GM23338 (cell line): ENCODE results near the gene DYNLRB1. TPM values are rescaled to one million over a fixed set of nuclear protein-coding genes. Genes with fewer than 3 reads are reported as not detected.

Source experiments
- ATAC-seq: fragments of 200-7000 bp; cut with Tn5 transposase; 3 replicates; pipeline ENCODE4 v1.9.1; 2020
- DNase-seq: peaks from one replicate; pipeline ENCODE4 v3.0.0-alpha.2; 2015; ENCODE audit warnings: low spot score
- H2AFZ ChIP-seq: fragments of 200-600 bp; sonication (generic); 2 replicates; pipeline ENCODE4 v1.8.0; 2016; ENCODE audit warnings: antibody characterized with exemption, mild to moderate bottlenecking, moderate library complexity
- H3F3A ChIP-seq: fragments of 200-600 bp; sonication (generic); replicated peaks from 2 replicates; pipeline ENCODE4 v1.8.0; 2017; ENCODE audit warnings: antibody characterized with exemption, mixed run types, low read depth
- H3K27ac ChIP-seq: fragments of 200-600 bp; sonication (generic); 2 replicates; pipeline ENCODE4 v1.6.1; 2016; ENCODE audit warnings: low read depth
- H3K27me3 ChIP-seq: fragments of 200-600 bp; sonication (generic); 2 replicates; pipeline ENCODE4 v1.8.0; 2016; ENCODE audit warnings: mild to moderate bottlenecking, mixed run types, moderate library complexity; ENCODE audit not compliant: insufficient read depth
- H3K36me3 ChIP-seq: fragments of 200-600 bp; sonication (generic); 2 replicates; pipeline ENCODE4 v1.8.0; 2016; ENCODE audit warnings: mild to moderate bottlenecking; ENCODE audit not compliant: insufficient read depth
- H3K4me1 ChIP-seq: fragments of 200-600 bp; sonication (generic); 2 replicates; pipeline ENCODE4 v1.8.0; 2016; ENCODE audit warnings: mild to moderate bottlenecking, moderate library complexity; ENCODE audit not compliant: insufficient read depth
- H3K4me2 ChIP-seq: fragments of 200-600 bp; sonication (generic); 2 replicates; pipeline ENCODE4 v1.7.1; 2017; ENCODE audit warnings: mixed run types
- H3K4me3 ChIP-seq: fragments of 200-600 bp; sonication (generic); 2 replicates; pipeline ENCODE4 v1.6.1; 2016; ENCODE audit warnings: mixed run types
- H3K79me2 ChIP-seq: fragments of 200-600 bp; sonication (generic); replicated peaks from 2 replicates; pipeline ENCODE4 v1.8.0; 2017; ENCODE audit warnings: mild to moderate bottlenecking; ENCODE audit not compliant: insufficient read depth
- H3K9me2 ChIP-seq: fragments of 200-600 bp; sonication (generic); 2 replicates; pipeline ENCODE4 v1.8.0; 2017; ENCODE audit not compliant: insufficient read depth
- H4K20me1 ChIP-seq: fragments of 200-600 bp; sonication (generic); replicated peaks from 2 replicates; pipeline ENCODE4 v1.8.0; 2017; ENCODE audit warnings: mild to moderate bottlenecking; ENCODE audit not compliant: insufficient read depth
- H3K27ac Mint-ChIP-seq: 2 replicates; pipeline ENCODE4 v1.8.0; 2020; ENCODE audit warnings: inconsistent platforms, mild to moderate bottlenecking, moderate library complexity, mixed read lengths
- H3K27me3 Mint-ChIP-seq: 3 replicates; pipeline ENCODE4 v1.8.0; 2022; ENCODE audit warnings: low read depth, mild to moderate bottlenecking, moderate library complexity, mixed read lengths, inconsistent platforms; ENCODE audit not compliant: insufficient read depth, poor library complexity
- H3K36me3 Mint-ChIP-seq: 3 replicates; pipeline ENCODE4 v1.8.0; 2021; ENCODE audit warnings: low read depth, mild to moderate bottlenecking, inconsistent platforms, moderate library complexity, mixed read lengths
- H3K4me1 Mint-ChIP-seq: 3 replicates; pipeline ENCODE4 v1.8.0; 2020; ENCODE audit warnings: mild to moderate bottlenecking, inconsistent platforms, mixed read lengths
- H3K4me3 Mint-ChIP-seq: 3 replicates; pipeline ENCODE4 v1.8.0; 2021; ENCODE audit warnings: moderate library complexity, mild to moderate bottlenecking, inconsistent platforms, mixed read lengths
- H3K9me3 Mint-ChIP-seq: 3 replicates; pipeline ENCODE4 v1.8.0; 2020; ENCODE audit warnings: moderate library complexity, mild to moderate bottlenecking, inconsistent platforms, mixed read lengths
- CREB1 ChIP-seq: fragments of 250-450 bp; sonication (Bioruptor Pico); IDR thresholded peaks from 2 replicates; pipeline ENCODE4 v1.5.0; 2020; ENCODE audit warnings: low read depth, mild to moderate bottlenecking, moderate library complexity
- EZH2 ChIP-seq: fragments of 200-600 bp; sonication (generic); IDR thresholded peaks from one replicate; pipeline ENCODE4 v1.8.0; 2017; ENCODE audit warnings: antibody characterized with exemption, mild to moderate bottlenecking, low read depth; ENCODE audit not compliant: unreplicated experiment
- EZH2phosphoT487 ChIP-seq: fragments of 200-600 bp; sonication (generic); IDR thresholded peaks from one replicate; pipeline ENCODE4 v1.8.1; 2018; ENCODE audit warnings: antibody characterized with exemption; ENCODE audit not compliant: unreplicated experiment
- JUNB ChIP-seq: IDR thresholded peaks from one replicate; pipeline ENCODE4 v1.6.1; 2016; ENCODE audit warnings: antibody characterized with exemption; ENCODE audit not compliant: unreplicated experiment
- NANOG ChIP-seq: IDR thresholded peaks from 2 replicates; pipeline ENCODE4 v1.6.1; 2016; ENCODE audit warnings: antibody characterized with exemption, borderline replicate concordance
- POLR2AphosphoS5 ChIP-seq: IDR thresholded peaks from 2 replicates; pipeline ENCODE4 v1.6.1; 2016; ENCODE audit warnings: antibody characterized with exemption, low read depth
- STAT1 ChIP-seq: IDR thresholded peaks from one replicate; pipeline ENCODE4 v1.6.1; 2016; ENCODE audit warnings: antibody characterized with exemption; ENCODE audit not compliant: unreplicated experiment
- ZNF114 ChIP-seq: fragments of 250-450 bp; sonication (Bioruptor Pico); IDR thresholded peaks from 2 replicates; pipeline ENCODE4 v1.5.0; 2020; ENCODE audit warnings: mild to moderate bottlenecking, moderate library complexity
- ZNF331 ChIP-seq: fragments of 250-450 bp; sonication (Bioruptor Pico); IDR thresholded peaks from 2 replicates; pipeline ENCODE4 v1.5.0; 2020; ENCODE audit warnings: low read depth, mild to moderate bottlenecking, moderate library complexity
- polyA plus RNA-seq: library from polyadenylated mRNA; unstranded; fragments of >200 nt; fragmentation: Nextera tagmentation; extraction: Ambion mirVana; gene quantifications from 2 replicates; pipeline ENCODE4 v1.2.1, GENCODE V29; 2016
- total RNA-seq: library from RNA; depleted of rRNA; stranded (reverse); fragments of >200 nt; shearing (Covaris generic); gene quantifications from 2 replicates; pipeline ENCODE4 v1.2.3, GENCODE V29; 2014
- TF ChIP-seq, protein P1 (sequence below): fragments of 250-450 bp; sonication (Bioruptor Pico); IDR thresholded peaks from 2 replicates; pipeline ENCODE4 v1.5.0; 2020; ENCODE audit warnings: mild to moderate bottlenecking, moderate library complexity
- TF ChIP-seq, protein P2 (sequence below): IDR thresholded peaks from one replicate; pipeline ENCODE4 v1.6.1; 2018; ENCODE audit warnings: antibody characterized with exemption; ENCODE audit not compliant: unreplicated experiment
- TF ChIP-seq, protein P3 (sequence below), 2 experiments: fragments of 200-600 bp in 1 of 2; sonication (generic) in 1 of 2; conservative IDR thresholded peaks; 2 replicates each; pipeline versions ENCODE4 v1.5.1 to v1.6.1; 2016 to 2017; ENCODE audit warnings: antibody characterized with exemption in 2 of 2, low read depth in 2 of 2, mild to moderate bottlenecking in 2 of 2, moderate library complexity in 1 of 2
- TF ChIP-seq, protein P4 (sequence below): IDR thresholded peaks from 2 replicates; pipeline ENCODE4 v1.6.1; 2016; ENCODE audit warnings: antibody characterized with exemption

DYNLRB1 gene
- total and polyA plus RNA-seq, 2 experiments from 2014 or later: 107 to 376 TPM

DNA sequence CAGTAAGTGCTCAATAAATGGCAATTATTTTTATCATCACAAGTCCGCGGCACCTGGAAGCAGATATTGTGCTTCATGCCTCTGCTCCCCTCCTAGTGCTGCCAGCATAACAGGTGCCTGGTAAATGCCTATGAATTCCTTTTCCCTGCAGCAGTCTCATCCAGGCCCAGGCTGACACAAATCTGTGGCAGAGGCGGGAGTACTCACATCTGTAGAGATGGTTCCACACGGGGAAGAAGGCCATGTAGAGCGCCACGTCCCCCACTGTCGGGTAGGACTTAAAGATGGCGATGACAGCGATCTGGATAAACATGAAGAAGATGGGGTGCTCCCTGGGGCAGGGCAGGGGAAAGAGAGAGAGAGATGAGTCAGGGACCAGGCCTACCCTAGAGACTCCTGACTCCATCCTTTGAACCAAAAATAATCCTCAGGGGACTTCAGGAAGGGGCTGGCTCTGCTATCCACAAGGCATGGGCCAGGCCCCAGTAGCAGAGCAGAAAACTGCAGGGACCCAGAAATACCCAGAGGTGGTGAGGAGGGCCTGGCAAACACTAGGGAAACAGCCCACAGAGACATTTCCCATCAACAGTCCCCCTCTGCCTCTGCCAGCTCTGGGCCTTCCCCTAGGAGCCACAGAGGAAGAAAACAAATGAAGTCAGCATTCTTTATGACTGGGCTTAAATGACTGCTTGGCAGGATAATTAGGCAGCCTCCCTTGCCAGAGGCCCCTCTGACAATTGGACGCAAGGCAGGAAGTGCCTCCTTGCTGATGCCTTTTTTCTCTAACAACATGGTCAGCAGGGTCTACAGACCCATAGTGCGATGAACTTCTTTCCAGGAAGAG is 65.3 kb downstream of the DYNLRB1 start:
- no peaks in the 10 kb centered on the region; the same call in 1 of the 2 replicates for H3K36me3 ChIP-seq
- Mint-ChIP-seq H3K27me3 (peaks cover 4% of the 10 kb centered on the region), H3K36me3 (peaks cover 4% of the 10 kb centered on the region; the same call in 2 of the 3 replicates), H3K4me3 (no peak overlapping the region), H3K9me3 (no peaks in the 10 kb centered on the region), H3K27ac (no peak overlapping the region), H3K4me1 (no peaks in the 10 kb centered on the region)
- H3K27me3 ChIP-seq: no peaks in the 10 kb centered on the region
- TF ChIP-seq, protein P1, sequence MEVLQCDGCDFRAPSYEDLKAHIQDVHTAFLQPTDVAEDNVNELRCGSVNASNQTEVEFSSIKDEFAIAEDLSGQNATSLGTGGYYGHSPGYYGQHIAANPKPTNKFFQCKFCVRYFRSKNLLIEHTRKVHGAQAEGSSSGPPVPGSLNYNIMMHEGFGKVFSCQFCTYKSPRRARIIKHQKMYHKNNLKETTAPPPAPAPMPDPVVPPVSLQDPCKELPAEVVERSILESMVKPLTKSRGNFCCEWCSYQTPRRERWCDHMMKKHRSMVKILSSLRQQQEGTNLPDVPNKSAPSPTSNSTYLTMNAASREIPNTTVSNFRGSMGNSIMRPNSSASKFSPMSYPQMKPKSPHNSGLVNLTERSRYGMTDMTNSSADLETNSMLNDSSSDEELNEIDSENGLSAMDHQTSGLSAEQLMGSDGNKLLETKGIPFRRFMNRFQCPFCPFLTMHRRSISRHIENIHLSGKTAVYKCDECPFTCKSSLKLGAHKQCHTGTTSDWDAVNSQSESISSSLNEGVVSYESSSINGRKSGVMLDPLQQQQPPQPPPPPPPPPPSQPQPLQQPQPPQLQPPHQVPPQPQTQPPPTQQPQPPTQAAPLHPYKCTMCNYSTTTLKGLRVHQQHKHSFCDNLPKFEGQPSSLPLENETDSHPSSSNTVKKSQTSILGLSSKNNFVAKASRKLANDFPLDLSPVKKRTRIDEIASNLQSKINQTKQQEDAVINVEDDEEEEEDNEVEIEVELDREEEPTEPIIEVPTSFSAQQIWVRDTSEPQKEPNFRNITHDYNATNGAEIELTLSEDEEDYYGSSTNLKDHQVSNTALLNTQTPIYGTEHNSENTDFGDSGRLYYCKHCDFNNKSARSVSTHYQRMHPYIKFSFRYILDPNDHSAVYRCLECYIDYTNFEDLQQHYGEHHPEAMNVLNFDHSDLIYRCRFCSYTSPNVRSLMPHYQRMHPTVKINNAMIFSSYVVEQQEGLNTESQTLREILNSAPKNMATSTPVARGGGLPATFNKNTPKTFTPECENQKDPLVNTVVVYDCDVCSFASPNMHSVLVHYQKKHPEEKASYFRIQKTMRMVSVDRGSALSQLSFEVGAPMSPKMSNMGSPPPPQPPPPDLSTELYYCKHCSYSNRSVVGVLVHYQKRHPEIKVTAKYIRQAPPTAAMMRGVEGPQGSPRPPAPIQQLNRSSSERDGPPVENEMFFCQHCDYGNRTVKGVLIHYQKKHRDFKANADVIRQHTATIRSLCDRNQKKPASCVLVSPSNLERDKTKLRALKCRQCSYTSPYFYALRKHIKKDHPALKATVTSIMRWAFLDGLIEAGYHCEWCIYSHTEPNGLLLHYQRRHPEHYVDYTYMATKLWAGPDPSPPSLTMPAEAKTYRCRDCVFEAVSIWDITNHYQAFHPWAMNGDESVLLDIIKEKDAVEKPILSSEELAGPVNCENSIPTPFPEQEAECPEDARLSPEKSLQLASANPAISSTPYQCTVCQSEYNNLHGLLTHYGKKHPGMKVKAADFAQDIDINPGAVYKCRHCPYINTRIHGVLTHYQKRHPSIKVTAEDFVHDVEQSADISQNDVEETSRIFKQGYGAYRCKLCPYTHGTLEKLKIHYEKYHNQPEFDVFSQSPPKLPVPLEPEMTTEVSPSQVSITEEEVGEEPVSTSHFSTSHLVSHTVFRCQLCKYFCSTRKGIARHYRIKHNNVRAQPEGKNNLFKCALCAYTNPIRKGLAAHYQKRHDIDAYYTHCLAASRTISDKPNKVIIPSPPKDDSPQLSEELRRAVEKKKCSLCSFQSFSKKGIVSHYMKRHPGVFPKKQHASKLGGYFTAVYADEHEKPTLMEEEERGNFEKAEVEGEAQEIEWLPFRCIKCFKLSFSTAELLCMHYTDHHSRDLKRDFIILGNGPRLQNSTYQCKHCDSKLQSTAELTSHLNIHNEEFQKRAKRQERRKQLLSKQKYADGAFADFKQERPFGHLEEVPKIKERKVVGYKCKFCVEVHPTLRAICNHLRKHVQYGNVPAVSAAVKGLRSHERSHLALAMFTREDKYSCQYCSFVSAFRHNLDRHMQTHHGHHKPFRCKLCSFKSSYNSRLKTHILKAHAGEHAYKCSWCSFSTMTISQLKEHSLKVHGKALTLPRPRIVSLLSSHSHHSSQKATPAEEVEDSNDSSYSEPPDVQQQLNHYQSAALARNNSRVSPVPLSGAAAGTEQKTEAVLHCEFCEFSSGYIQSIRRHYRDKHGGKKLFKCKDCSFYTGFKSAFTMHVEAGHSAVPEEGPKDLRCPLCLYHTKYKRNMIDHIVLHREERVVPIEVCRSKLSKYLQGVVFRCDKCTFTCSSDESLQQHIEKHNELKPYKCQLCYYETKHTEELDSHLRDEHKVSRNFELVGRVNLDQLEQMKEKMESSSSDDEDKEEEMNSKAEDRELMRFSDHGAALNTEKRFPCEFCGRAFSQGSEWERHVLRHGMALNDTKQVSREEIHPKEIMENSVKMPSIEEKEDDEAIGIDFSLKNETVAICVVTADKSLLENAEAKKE (CRISPR knock-in tag): no peak
- TF ChIP-seq JUNB: no peak
- TF ChIP-seq POLR2AphosphoS5: no peak
- no peak for TF ChIP-seq NANOG
- TF ChIP-seq, protein P2, sequence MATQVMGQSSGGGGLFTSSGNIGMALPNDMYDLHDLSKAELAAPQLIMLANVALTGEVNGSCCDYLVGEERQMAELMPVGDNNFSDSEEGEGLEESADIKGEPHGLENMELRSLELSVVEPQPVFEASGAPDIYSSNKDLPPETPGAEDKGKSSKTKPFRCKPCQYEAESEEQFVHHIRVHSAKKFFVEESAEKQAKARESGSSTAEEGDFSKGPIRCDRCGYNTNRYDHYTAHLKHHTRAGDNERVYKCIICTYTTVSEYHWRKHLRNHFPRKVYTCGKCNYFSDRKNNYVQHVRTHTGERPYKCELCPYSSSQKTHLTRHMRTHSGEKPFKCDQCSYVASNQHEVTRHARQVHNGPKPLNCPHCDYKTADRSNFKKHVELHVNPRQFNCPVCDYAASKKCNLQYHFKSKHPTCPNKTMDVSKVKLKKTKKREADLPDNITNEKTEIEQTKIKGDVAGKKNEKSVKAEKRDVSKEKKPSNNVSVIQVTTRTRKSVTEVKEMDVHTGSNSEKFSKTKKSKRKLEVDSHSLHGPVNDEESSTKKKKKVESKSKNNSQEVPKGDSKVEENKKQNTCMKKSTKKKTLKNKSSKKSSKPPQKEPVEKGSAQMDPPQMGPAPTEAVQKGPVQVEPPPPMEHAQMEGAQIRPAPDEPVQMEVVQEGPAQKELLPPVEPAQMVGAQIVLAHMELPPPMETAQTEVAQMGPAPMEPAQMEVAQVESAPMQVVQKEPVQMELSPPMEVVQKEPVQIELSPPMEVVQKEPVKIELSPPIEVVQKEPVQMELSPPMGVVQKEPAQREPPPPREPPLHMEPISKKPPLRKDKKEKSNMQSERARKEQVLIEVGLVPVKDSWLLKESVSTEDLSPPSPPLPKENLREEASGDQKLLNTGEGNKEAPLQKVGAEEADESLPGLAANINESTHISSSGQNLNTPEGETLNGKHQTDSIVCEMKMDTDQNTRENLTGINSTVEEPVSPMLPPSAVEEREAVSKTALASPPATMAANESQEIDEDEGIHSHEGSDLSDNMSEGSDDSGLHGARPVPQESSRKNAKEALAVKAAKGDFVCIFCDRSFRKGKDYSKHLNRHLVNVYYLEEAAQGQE: no peak
- no peak for TF ChIP-seq STAT1
- TF ChIP-seq EZH2phosphoT487: no peak
- no peak for TF ChIP-seq ZNF114 (CRISPR knock-in tag)
- TF ChIP-seq EZH2: no peak
- TF ChIP-seq, protein P3, sequence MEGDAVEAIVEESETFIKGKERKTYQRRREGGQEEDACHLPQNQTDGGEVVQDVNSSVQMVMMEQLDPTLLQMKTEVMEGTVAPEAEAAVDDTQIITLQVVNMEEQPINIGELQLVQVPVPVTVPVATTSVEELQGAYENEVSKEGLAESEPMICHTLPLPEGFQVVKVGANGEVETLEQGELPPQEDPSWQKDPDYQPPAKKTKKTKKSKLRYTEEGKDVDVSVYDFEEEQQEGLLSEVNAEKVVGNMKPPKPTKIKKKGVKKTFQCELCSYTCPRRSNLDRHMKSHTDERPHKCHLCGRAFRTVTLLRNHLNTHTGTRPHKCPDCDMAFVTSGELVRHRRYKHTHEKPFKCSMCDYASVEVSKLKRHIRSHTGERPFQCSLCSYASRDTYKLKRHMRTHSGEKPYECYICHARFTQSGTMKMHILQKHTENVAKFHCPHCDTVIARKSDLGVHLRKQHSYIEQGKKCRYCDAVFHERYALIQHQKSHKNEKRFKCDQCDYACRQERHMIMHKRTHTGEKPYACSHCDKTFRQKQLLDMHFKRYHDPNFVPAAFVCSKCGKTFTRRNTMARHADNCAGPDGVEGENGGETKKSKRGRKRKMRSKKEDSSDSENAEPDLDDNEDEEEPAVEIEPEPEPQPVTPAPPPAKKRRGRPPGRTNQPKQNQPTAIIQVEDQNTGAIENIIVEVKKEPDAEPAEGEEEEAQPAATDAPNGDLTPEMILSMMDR (conservative IDR thresholded peaks at IDR 0.05; ENCODE audit: low read depth in 2 of 2): no peak
- TF ChIP-seq, protein P4, sequence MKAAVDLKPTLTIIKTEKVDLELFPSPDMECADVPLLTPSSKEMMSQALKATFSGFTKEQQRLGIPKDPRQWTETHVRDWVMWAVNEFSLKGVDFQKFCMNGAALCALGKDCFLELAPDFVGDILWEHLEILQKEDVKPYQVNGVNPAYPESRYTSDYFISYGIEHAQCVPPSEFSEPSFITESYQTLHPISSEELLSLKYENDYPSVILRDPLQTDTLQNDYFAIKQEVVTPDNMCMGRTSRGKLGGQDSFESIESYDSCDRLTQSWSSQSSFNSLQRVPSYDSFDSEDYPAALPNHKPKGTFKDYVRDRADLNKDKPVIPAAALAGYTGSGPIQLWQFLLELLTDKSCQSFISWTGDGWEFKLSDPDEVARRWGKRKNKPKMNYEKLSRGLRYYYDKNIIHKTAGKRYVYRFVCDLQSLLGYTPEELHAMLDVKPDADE: no peak
- TF ChIP-seq ZNF331: no peak
- no peak for TF ChIP-seq CREB1 (CRISPR knock-in tag)
- no peaks in the 10 kb centered on the region for H3F3A ChIP-seq
- no peaks in the 10 kb centered on the region for H3K4me1 ChIP-seq
- no peak overlapping the region for H3K27ac ChIP-seq
- no peak for DNase-seq
- no peaks in the 10 kb centered on the region for H3K9me2 ChIP-seq
- H3K4me2 ChIP-seq: no peak overlapping the region
- no peaks in the 10 kb centered on the region for H4K20me1 ChIP-seq
- ATAC-seq: no peak
- no peaks in the 10 kb centered on the region for H3K79me2 ChIP-seq
- H2AFZ ChIP-seq: no peak overlapping the region
- H3K4me3 ChIP-seq: no peak overlapping the region
